NCI-H69 (cell line): ENCODE data around the gene TOMM20.
"Not testable (repeated sequence)": the region's sequence is repeated elsewhere in the genome, so short reads cannot be mapped to it uniquely, and the experiment has no call there.

Source experiments
- DNase-seq: peaks from one replicate; lab custom pipeline; 2025; lab: John Stamatoyannopoulos, UW

Gene TOMM20

DNA sequence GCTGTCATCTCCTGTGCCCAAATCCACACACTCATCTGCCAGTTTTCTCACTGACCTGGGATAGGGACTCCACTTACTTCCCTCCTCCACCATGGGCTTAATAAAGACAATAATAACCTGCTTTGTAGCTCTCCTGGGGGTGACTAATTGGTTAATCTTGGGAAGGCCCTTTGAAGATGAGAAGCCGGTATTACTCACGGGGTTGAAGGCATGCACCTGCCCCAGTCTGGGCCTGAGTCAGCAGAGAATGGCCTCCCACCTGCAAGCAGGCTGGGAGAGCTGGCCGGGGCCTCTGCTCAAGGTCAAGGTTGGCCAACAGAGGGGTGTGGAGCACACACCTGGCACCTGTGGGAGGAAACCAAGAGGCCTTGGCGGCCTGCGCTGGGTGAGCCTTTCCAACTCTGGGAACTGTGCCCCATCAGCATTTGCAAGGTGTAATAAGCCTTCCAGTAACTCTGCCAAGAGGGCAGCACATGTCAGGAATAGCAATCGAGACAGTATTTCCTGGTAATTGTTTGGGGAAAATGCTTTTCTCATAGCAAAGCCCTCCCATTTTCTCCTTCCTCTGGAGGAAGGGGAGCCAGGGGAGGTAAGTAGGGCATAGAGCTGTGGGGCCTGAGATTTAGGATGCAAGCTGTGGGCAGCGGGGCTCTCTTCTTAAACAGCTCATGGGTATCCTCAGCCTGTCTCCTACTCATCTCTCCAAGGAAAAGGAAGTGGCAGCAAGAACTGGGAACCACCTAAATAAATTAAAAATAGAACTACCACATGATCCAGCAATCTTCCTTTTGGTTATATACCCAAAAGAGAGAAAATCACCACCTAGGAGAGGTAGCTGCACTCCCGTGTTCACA, 49.0 kb downstream of the TOMM20 start:
- peak; percentile 94 for DNase-seq

- peak; percentile 53 for DNase-seq
Observed at GRCh38 chr1:235078480-235079381, 49.9 kb downstream of the TOMM20 start.

GRCh38 chr1:235077571-235078479, 50.8 kb downstream of the TOMM20 start:
- no peak for DNase-seq

GRCh38 chr1:235077163-235077540, 51.5 kb downstream of the TOMM20 start:
- no peak for DNase-seq

DNA sequence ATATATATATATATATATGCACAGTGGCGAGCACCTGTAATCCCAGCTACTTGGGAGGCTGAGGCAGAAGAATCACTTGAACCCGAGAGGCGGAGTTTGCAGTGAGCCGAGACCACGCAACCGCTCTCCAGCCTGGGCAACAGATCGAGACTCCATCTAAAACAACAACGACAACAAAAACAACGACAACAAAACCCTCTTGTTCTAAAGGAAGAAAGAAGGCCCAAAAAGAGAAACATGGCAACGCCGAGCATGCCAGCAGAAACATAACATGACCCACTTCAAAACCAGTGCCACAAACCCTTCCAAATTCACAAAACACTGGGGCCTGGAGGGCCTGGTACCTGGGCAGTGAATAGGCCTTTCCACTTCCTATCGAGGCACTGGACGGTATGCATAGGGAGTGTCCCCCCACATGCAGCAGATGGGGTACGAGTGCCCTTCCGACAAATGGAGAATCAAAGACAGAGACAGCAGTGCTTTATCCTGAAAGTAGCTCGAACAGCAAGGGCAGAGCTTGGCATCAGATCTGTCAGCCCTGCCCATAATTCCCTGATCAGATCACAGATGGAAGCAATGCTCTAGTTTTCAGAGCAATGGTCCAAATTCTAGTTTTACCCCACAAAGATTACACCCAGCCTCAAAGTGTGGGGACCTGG, 52.0 kb downstream of the TOMM20 start:
- no peak for DNase-seq

DNA sequence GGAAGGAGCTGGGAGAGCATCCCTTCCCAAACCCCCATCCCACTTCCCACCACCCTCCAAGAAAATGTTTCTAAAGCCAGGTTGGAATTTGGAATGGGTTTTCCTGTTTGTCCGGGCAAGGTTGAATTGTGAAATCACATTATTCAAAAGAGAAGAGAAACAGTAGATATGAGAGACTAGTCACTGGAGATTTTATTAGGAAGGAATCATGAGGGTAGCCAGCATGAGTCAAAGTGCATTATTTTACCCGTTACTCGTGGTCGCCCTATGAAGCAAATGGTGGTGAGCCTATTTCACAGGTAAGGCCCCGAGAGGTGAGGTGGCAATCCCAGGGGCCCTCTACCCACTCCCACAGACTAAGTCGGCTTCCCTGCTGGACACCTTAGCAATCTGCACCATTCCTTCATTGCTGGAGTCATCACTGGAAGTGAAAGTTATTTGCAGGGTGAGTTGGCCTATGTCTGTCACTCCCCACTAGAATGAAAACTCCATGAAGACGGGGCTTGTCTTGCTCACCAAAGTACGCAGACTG, 52.8 kb downstream of the TOMM20 start:
- DNase-seq = no peak

DNA sequence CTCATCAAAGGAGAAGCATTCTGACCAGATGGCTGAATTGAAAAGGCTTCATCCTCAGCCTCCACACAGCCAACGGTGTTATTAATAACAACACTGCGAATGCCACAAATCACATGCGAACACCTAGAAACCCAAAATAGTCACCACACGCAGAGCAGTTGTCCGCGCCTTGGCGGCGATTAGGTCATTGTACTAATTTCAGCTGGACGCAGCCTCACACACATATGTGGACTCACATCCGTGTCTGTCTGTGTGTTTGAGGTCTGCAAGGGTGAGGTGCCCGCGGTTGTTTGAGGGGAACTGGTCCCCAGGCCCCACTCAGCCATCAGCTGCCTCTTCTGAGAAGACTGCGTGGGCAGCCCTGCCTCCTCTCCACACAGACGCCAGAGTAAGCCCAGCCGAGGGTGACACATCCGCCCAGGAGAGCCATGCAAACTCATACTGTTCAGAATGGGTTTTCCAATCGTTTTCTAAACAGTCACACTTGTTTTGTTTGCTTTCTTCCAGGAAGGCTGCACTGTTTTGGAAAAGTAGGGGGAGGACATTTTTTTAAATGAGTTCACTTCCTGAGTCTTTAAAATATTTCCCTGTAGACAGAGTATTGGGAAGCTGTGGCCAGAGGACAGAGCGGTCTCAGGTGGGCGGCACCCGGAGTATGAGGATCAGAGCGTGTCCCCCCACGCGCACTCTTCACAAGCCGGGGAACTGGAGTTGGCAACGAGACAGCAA, 53.4 kb downstream of the TOMM20 start:
- peak; percentile 86 for DNase-seq

GRCh38 chr1:235074523-235075047, 54.1 kb downstream of the TOMM20 start:
- peak; percentile 98 for DNase-seq

- peak; percentile 90 for DNase-seq
Observed at GRCh38 chr1:235073968-235074522, 54.6 kb downstream of the TOMM20 start.

DNA sequence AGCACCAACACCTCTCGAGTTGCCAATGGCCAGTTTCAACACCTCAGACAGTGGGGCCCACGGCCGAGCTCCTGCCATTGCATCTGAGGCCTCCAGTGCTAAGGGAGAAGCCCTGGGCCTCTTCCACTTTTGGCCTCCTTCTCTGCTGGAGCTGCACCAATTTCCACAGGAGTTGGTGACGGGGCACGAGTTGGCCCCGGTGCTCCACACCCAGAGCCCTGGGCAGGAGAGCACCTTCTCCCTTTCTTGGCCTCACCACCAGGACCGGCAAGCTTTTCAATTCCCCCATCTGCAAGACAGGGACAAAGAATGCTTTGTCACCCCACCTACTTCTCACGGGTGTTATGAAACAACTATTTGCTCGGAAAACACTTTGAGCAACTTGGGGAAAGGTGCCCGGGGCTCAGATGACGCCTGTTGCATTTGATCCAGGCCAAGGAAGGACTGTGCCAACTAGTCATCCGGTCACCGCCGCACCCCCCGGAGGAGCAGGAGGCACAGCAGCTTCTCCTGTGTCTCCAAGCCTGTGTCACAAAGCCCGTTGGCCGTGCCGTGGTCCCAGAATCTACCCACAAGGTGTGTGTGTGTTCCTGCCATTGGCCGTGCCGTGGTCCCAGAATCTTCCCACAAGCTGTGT, 55.2 kb downstream of the TOMM20 start:
- DNase-seq = no peak

DNA sequence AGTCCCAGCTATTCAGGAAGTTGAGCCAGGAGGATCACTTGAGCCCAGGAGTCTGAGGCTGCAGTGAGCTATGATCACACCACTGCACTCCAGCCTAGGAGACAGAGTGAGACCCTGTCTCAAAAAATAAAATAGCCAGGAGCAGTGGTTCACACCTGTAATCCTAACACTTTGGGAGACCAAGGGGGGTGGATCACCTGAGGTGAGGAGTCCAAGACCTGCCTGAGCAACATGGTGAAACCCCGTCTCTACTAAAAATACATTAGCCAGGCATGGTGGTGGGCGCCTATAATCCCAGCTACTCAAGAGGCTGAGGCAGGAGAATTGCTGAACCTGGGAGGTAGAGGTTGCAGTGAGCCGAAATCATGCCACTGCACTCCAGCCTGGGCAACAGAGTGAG, 56.1 kb downstream of the TOMM20 start:
- not testable (repeated sequence) for DNase-seq

DNA sequence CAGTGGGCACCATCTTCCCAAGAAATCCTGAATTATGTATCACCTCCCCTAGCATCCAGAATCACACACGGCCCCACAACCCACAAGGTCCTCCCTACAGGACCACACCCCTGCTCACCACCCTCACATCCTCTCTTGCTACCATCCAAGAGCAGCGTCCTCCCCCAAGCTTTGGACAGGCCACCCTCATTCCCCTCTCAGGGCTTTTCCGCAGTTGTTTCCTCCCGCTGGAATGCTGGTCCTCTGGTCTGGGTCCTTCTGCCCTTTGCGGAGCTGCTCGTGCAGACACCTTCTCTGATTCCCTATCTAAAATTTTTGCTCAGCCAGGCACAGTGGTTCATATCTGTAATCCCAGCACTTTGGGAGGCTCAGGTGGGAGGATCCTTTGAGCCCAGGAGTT, 56.5 kb downstream of the TOMM20 start:
- DNase-seq = no peak

- no peak for DNase-seq
Observed at GRCh38 chr1:235070819-235071218, 57.8 kb downstream of the TOMM20 start.

GRCh38 chr1:235069577-235070563, 58.8 kb downstream of the TOMM20 start:
- peak; percentile 94 for DNase-seq

DNA sequence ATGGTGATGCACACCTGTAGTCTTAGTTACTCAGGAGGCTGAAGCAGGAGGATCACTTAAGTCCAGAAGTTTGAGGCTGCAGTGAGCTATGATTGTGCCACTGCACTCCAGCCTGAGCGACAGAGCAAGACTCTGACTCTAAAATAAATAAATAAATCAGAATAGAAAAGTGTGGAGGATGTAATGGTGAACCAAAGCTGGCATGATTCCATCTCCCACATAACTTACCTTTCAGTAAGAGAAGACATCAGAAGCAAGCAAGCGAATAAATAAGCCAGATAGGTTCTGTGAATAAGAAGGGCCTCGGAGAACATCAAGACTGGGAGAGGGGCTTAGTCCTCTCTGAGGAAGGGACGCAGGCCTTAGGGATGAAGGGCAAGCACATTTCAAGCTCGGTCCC, 59.5 kb downstream of the TOMM20 start:
- no peak for DNase-seq

- no peak for DNase-seq
Observed at GRCh38 chr1:235068158-235069121, 60.2 kb downstream of the TOMM20 start.
